Measurements from ENCODE around the gene FLNB. TPM values are rescaled to one million over a fixed set of nuclear protein-coding genes. Genes with fewer than 3 reads are reported as not detected.

Gene FLNB
- total RNA-seq, 1 experiment from 2014 or later: 315 TPM

DNA sequence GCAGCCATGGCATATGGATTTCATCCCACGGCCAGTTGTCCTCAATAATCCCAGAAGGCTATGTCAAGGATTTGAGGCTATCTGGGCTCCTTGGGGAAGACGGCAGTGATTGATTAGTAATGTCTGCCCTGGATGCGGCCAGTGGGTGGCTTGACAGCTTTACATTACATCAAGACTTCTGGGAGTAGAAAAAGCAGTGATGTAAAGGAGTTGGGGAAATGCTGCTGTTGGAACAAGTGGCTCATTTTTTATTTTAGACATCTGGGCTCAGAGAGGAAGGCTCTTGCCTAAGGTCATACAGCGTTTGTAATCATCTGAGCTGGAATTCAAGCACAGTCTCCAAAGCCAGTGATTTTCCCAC, 94.1 kb downstream of the FLNB start:
- H3K9me3 Mint-ChIP-seq (ENCODE audit: unreplicated experiment): no peaks in the 10 kb centered on the region
- TF ChIP-seq, protein P1, sequence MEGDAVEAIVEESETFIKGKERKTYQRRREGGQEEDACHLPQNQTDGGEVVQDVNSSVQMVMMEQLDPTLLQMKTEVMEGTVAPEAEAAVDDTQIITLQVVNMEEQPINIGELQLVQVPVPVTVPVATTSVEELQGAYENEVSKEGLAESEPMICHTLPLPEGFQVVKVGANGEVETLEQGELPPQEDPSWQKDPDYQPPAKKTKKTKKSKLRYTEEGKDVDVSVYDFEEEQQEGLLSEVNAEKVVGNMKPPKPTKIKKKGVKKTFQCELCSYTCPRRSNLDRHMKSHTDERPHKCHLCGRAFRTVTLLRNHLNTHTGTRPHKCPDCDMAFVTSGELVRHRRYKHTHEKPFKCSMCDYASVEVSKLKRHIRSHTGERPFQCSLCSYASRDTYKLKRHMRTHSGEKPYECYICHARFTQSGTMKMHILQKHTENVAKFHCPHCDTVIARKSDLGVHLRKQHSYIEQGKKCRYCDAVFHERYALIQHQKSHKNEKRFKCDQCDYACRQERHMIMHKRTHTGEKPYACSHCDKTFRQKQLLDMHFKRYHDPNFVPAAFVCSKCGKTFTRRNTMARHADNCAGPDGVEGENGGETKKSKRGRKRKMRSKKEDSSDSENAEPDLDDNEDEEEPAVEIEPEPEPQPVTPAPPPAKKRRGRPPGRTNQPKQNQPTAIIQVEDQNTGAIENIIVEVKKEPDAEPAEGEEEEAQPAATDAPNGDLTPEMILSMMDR (IDR thresholded peaks at IDR 0.05; ENCODE audit: insufficient read depth in 1 of 2, low read depth in 1 of 2, low read length in 1 of 2, severe bottlenecking in 1 of 2, unreplicated experiment in 1 of 2): no peak
- H3K27me3 Mint-ChIP-seq (ENCODE audit: insufficient read depth, unreplicated experiment): no peaks in the 10 kb centered on the region
- POLR2A ChIA-PET: no interaction called here
- BruUV-seq (replicated peaks): no TSS peak
- intact Hi-C loops (cut with micrococcal nuclease; ENCODE audit: unreplicated experiment): loop anchor here (1.0 to 5.0 kb wide), 2 partner anchors 41 to 80 kb away; no protein-coding TSS in a partner anchor
- CTCF ChIA-PET: interaction anchor here (1.0 kb wide), 1 partner anchor 63 kb away, joined by 3 read pairs; no protein-coding TSS in a partner anchor
- peak in 1 of 2 experiments; percentile 13 for DNase-seq
- H3K9me3 ChIP-seq: no peaks in the 10 kb centered on the region
- peaks cover 21% of the 10 kb centered on the region for H3K4me1 Mint-ChIP-seq (ENCODE audit: low read depth, unreplicated experiment)
- no peak overlapping the region for H3K4me3 ChIP-seq (ENCODE audit: low read depth, low read length)
- H3K36me3 Mint-ChIP-seq (ENCODE audit: insufficient read depth, unreplicated experiment): peaks cover 97% of the 10 kb centered on the region
- H3K4me3 Mint-ChIP-seq (ENCODE audit: unreplicated experiment): peak overlapping the region; percentile 15
- H3K4me1 ChIP-seq: peaks cover 21% of the 10 kb centered on the region; the same call in 1 of the 2 replicates
- H3K27ac Mint-ChIP-seq (ENCODE audit: unreplicated experiment): peak overlapping the region; percentile 74
- no peaks in the 10 kb centered on the region for H3K27me3 ChIP-seq (replicated peaks; ENCODE audit: control insufficient read depth, insufficient read depth, low read length)
- H3K36me3 ChIP-seq (ENCODE audit: control insufficient read depth, insufficient read depth, low read length): peaks cover 12% of the 10 kb centered on the region

DNA sequence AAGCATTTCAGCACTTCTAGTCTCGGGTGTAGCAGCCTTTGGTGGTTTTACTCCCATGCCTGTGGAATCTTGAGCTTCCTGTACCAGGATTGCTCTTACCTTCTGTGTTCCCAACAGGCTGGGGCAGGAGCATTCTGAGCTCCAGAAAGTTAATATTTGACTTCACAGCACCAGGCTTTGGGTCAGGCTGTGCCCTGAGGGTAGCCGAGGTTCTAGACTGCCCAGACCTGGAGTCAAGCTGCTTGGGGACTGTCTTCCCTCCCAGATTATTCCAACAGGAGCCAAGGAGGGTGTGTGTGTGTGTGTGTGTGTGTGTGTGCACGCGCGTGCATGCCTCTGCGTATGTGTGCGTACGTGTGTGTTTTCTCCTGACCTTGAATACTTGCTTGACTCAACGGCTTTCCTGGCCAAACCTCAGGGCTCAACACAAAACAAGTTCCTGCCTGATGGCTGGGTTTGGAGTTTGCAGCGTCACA, 94.8 kb downstream of the FLNB start:
- Histone ChIP-seq H3K9me3 (no peaks in the 10 kb centered on the region), H3K4me1 (peaks cover 21% of the 10 kb centered on the region; the same call in 1 of the 2 replicates), H3K4me3 (ENCODE audit: low read depth, low read length) (no peak overlapping the region), H3K27me3 (replicated peaks; ENCODE audit: control insufficient read depth, insufficient read depth, low read length) (no peaks in the 10 kb centered on the region), H3K36me3 (ENCODE audit: control insufficient read depth, insufficient read depth, low read length) (peaks cover 11% of the 10 kb centered on the region)
- peak; percentile 44 to 51 for DNase-seq
- BruUV-seq (replicated peaks): no TSS peak
- POLR2A ChIA-PET: no interaction called here
- Mint-ChIP-seq H3K36me3 (ENCODE audit: insufficient read depth, unreplicated experiment) (peaks cover 97% of the 10 kb centered on the region), H3K4me1 (ENCODE audit: low read depth, unreplicated experiment) (peaks cover 21% of the 10 kb centered on the region), H3K27ac (ENCODE audit: unreplicated experiment) (no peak overlapping the region), H3K4me3 (ENCODE audit: unreplicated experiment) (no peak overlapping the region), H3K27me3 (ENCODE audit: insufficient read depth, unreplicated experiment) (no peaks in the 10 kb centered on the region), H3K9me3 (ENCODE audit: unreplicated experiment) (no peaks in the 10 kb centered on the region)
- intact Hi-C loops (cut with micrococcal nuclease; ENCODE audit: unreplicated experiment): loop anchor here (1.0 to 5.0 kb wide), 2 partner anchors 42 to 81 kb away; no protein-coding TSS in a partner anchor
- TF ChIP-seq, protein P1 (IDR thresholded peaks at IDR 0.05; ENCODE audit: insufficient read depth in 1 of 2, low read depth in 1 of 2, low read length in 1 of 2, severe bottlenecking in 1 of 2, unreplicated experiment in 1 of 2): no peak
- CTCF ChIA-PET: interaction anchor here (1.0 kb wide), 1 partner anchor 62 kb away, joined by 3 read pairs; no protein-coding TSS in a partner anchor

DNA sequence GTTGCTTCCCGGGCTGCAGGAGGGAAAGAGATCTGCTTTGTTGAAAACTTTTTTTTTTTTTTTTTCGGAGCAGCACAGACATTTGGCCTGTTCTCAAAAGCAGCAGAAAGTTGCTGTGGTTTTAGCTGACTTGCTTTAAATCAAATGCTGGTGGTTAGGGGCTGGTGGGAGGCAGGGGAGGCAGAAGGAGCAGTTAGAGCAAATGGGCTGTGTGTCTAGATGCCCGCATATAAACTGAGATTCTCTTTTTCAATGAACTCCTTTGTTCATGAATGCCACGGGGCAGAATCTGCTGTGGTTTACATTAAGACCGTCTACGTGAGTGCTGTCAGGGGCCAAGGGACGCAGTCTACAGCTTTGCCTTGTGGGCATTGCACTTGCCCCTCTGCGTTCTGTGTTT, 95.9 kb downstream of the FLNB start:
- TF ChIP-seq, protein P1 (IDR thresholded peaks at IDR 0.05; ENCODE audit: insufficient read depth in 1 of 2, low read depth in 1 of 2, low read length in 1 of 2, severe bottlenecking in 1 of 2, unreplicated experiment in 1 of 2): no peak
- H3K27me3 ChIP-seq (replicated peaks; ENCODE audit: control insufficient read depth, insufficient read depth, low read length): no peaks in the 10 kb centered on the region
- no TSS peak for BruUV-seq (replicated peaks)
- H3K9me3 Mint-ChIP-seq (ENCODE audit: unreplicated experiment): no peaks in the 10 kb centered on the region
- H3K4me3 ChIP-seq (ENCODE audit: low read depth, low read length): no peak overlapping the region
- H3K4me3 Mint-ChIP-seq (ENCODE audit: unreplicated experiment): no peak overlapping the region
- H3K9me3 ChIP-seq: no peaks in the 10 kb centered on the region
- H3K36me3 ChIP-seq (ENCODE audit: control insufficient read depth, insufficient read depth, low read length): peaks cover 12% of the 10 kb centered on the region
- H3K4me1 Mint-ChIP-seq (ENCODE audit: low read depth, unreplicated experiment): peaks cover 15% of the 10 kb centered on the region
- H3K4me1 ChIP-seq: peaks cover 21% of the 10 kb centered on the region; the same call in 1 of the 2 replicates
- H3K27me3 Mint-ChIP-seq (ENCODE audit: insufficient read depth, unreplicated experiment): no peaks in the 10 kb centered on the region
- peak overlapping the region; percentile 31 for H3K27ac Mint-ChIP-seq (ENCODE audit: unreplicated experiment)
- H3K36me3 Mint-ChIP-seq (ENCODE audit: insufficient read depth, unreplicated experiment): peaks cover 99% of the 10 kb centered on the region
- POLR2A ChIA-PET: interaction anchor here (0.6 kb wide), 1 partner anchor 95 kb away, joined by 3 read pairs; no protein-coding TSS in a partner anchor
- no peak for DNase-seq
- intact Hi-C loops (cut with micrococcal nuclease; ENCODE audit: unreplicated experiment): loop anchor here (5.0 kb wide), 1 partner anchor 82 kb away; no protein-coding TSS in a partner anchor
- CTCF ChIA-PET: no interaction called here

Measured in Caco-2 (cell line).